IPS-20b (cell line): ENCODE results near the gene UBE2L3.
"Not testable (repeated sequence)": the region's sequence is repeated elsewhere in the genome, so short reads cannot be mapped to it uniquely, and the experiment has no call there.

ENCODE experiments used
- H3K27ac ChIP-seq: one replicate; pipeline ENCODE4 v1.5.1; 2013; ENCODE audit warnings: low read length
- H3K27me3 ChIP-seq: 2 replicates; pipeline ENCODE4 v1.6.1; 2013; ENCODE audit warnings: mild to moderate bottlenecking, low read length, inconsistent platforms; ENCODE audit not compliant: insufficient read depth
- H3K36me3 ChIP-seq: 2 replicates; pipeline ENCODE4 v1.6.1; 2013; ENCODE audit warnings: low read depth, mild to moderate bottlenecking, inconsistent platforms, low read length, moderate library complexity; ENCODE audit not compliant: insufficient read depth
- H3K4me1 ChIP-seq: 2 replicates; pipeline ENCODE4 v1.6.1; 2013; ENCODE audit warnings: mild to moderate bottlenecking, control low read depth, inconsistent platforms, low read length, moderate library complexity; ENCODE audit not compliant: insufficient read depth
- H3K4me3 ChIP-seq: 2 replicates; pipeline ENCODE4 v1.5.1; 2013; ENCODE audit warnings: mild to moderate bottlenecking, low read length, inconsistent platforms
- H3K9ac ChIP-seq: 2 replicates; pipeline ENCODE4 v1.6.1; 2013; ENCODE audit warnings: low read depth, mild to moderate bottlenecking, inconsistent platforms, low read length, moderate library complexity
- H3K9me3 ChIP-seq: 2 replicates; pipeline ENCODE4 v1.6.1; 2013; ENCODE audit warnings: mild to moderate bottlenecking, low read depth, low read length, inconsistent platforms; ENCODE audit not compliant: insufficient read depth

The UBE2L3 gene

DNA sequence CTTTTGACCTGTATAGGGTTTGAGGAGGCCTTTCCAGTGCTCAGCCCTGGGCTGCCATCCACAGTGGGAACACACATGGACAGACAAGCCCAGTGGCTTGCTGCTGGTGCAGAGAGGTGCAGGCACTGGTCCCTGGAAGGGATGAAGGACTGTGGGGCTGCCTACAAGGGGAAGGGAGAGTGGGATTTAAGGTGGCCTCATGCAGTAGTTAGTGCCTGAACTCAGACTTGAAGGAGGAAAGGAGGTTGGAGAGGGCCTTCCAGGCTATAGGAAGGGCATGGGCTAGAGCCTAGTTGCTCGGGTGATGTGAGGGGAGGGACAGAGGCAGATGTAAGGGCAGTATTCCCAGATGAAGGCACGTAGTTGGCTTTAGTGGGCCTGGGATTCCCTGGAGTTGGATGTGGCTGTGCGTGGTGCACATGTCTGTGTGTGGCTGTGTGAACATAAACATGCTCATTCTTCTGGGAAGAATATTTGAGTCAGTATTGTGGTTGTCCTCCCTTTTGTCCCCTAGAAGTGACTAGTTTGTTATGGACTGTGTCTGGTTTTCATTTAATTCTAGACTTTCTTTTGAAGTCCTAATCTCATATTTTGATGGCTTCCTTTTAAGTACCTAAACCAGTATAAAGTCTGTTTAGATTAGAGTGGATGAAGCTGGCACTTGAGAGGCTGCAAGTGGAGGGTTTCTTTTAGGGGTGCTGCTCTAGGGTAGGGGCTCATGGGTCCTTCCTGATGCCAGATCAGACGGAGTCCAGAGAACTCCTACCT is 43.9 kb downstream of the UBE2L3 start:
- H3K4me3 ChIP-seq = no peak overlapping the region
- H3K27me3 ChIP-seq = no peaks in the 10 kb centered on the region
- H3K9ac ChIP-seq = no peak overlapping the region
- H3K9me3 ChIP-seq = no peaks in the 10 kb centered on the region
- H3K36me3 ChIP-seq = peaks cover 59% of the 10 kb centered on the region
- no peak overlapping the region for H3K27ac ChIP-seq
- H3K4me1 ChIP-seq = no peaks in the 10 kb centered on the region

- H3K4me1 ChIP-seq = no peaks in the 10 kb centered on the region
- H3K9me3 ChIP-seq = no peaks in the 10 kb centered on the region
- peaks cover 55% of the 10 kb centered on the region for H3K36me3 ChIP-seq
- no peaks in the 10 kb centered on the region for H3K27me3 ChIP-seq
- no peak overlapping the region for H3K9ac ChIP-seq
- H3K27ac ChIP-seq = no peak overlapping the region
- no peak overlapping the region for H3K4me3 ChIP-seq
Measured at GRCh38 chr22:21612858-21613257, 45.3 kb downstream of the UBE2L3 start.

GRCh38 chr22:21613553-21614233 is 46.2 kb downstream of the UBE2L3 start:
- H3K4me1 ChIP-seq = no peaks in the 10 kb centered on the region
- no peak overlapping the region for H3K9ac ChIP-seq
- no peak overlapping the region for H3K27ac ChIP-seq
- no peak overlapping the region for H3K4me3 ChIP-seq
- H3K27me3 ChIP-seq = no peaks in the 10 kb centered on the region
- no peaks in the 10 kb centered on the region for H3K9me3 ChIP-seq
- peaks cover 53% of the 10 kb centered on the region for H3K36me3 ChIP-seq

DNA sequence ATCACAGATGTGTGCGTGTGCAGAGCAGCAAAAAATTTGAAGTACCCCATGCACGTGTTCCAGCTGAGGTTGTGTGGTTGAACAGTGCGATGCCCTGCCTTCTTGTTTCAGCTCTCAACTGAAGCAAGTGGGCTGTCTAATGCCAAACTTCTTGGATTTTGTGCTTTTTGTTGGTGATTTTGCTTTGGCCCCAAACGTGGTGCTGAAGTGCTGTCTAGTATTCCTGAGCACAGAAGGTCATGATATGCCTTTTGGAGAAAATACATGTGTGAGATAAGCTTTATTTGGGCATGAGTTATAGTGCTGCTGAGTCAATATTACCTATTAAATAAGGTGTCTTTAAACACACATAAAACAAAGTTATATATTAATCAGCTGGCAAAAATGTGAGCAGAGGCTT is 48.2 kb downstream of the UBE2L3 start:
- Histone ChIP-seq H3K27ac (no peak overlapping the region), H3K36me3 (peaks cover 50% of the 10 kb centered on the region), H3K4me3 (no peak overlapping the region), H3K9ac (no peak overlapping the region), H3K27me3 (no peaks in the 10 kb centered on the region), H3K9me3 (no peaks in the 10 kb centered on the region), H3K4me1 (no peaks in the 10 kb centered on the region)

GRCh38 chr22:21617337-21617736 is 49.8 kb downstream of the UBE2L3 start:
- not testable (repeated sequence) for H3K4me1 ChIP-seq, H3K27ac ChIP-seq, H3K27me3 ChIP-seq, H3K4me3 ChIP-seq, H3K9me3 ChIP-seq, H3K9ac ChIP-seq
- peaks cover 42% of the 10 kb centered on the region for H3K36me3 ChIP-seq

DNA sequence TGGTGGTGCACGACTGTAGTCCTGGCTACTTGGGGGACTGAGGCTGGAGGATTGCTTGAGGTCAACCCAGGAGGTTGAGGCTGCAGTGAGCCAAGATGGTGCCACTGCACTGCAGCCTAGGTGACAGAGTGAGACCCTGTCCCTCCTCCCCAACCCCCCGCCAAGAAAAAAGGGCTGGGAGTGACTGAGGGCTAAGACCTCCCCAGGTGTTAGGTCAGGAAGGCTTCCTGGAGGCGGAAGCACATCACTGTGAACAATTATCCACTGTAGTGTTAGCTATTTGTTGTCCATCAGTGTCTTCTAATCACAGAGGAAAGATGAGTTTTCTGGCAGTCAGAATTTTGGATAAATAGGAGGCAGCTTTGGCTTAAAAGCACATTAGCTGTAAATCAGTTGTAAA is 53.5 kb downstream of the UBE2L3 start:
- Histone ChIP-seq H3K36me3 (peaks cover 25% of the 10 kb centered on the region; the same call in 1 of the 2 replicates), H3K27ac (no peak overlapping the region), H3K27me3 (no peaks in the 10 kb centered on the region), H3K9ac (no peak overlapping the region), H3K4me1 (no peaks in the 10 kb centered on the region), H3K9me3 (no peaks in the 10 kb centered on the region), H3K4me3 (no peak overlapping the region)

GRCh38 chr22:21622011-21622918 is 54.8 kb downstream of the UBE2L3 start:
- Histone ChIP-seq H3K27ac (no peak overlapping the region), H3K4me3 (no peak overlapping the region), H3K9ac (no peak overlapping the region), H3K36me3 (peaks cover 24% of the 10 kb centered on the region; the same call in 1 of the 2 replicates), H3K9me3 (no peaks in the 10 kb centered on the region), H3K27me3 (no peaks in the 10 kb centered on the region), H3K4me1 (no peaks in the 10 kb centered on the region)

- H3K4me3 ChIP-seq = no peak overlapping the region
- H3K4me1 ChIP-seq = no peaks in the 10 kb centered on the region
- no peak overlapping the region for H3K9ac ChIP-seq
- no peak overlapping the region for H3K27ac ChIP-seq
- H3K9me3 ChIP-seq = no peaks in the 10 kb centered on the region
- H3K36me3 ChIP-seq = peaks cover 29% of the 10 kb centered on the region
- H3K27me3 ChIP-seq = no peaks in the 10 kb centered on the region
Measured at GRCh38 chr22:21622919-21623647, 55.6 kb downstream of the UBE2L3 start.

GRCh38 chr22:21623648-21623970 is 56.1 kb downstream of the UBE2L3 start:
- H3K4me1 ChIP-seq = no peaks in the 10 kb centered on the region
- no peak overlapping the region for H3K9ac ChIP-seq
- no peaks in the 10 kb centered on the region for H3K27me3 ChIP-seq
- H3K9me3 ChIP-seq = no peaks in the 10 kb centered on the region
- no peak overlapping the region for H3K27ac ChIP-seq
- H3K4me3 ChIP-seq = no peak overlapping the region
- peaks cover 33% of the 10 kb centered on the region for H3K36me3 ChIP-seq

- Histone ChIP-seq H3K4me3 (no peak overlapping the region), H3K9me3 (no peaks in the 10 kb centered on the region), H3K27ac (no peak overlapping the region), H3K4me1 (no peaks in the 10 kb centered on the region), H3K36me3 (peaks cover 33% of the 10 kb centered on the region), H3K27me3 (no peaks in the 10 kb centered on the region), H3K9ac (no peak overlapping the region)
Measured at GRCh38 chr22:21624120-21624879, 56.8 kb downstream of the UBE2L3 start.
